ENCODE data around the gene NR3C2.

The NR3C2 gene

GRCh38 chr4:148359769-148360168 is 82.4 kb downstream of the NR3C2 start:
- Histone ChIP-seq H3F3A (ENCODE audit: insufficient read depth, low read length) (no peaks in the 10 kb centered on the region), H3K4me1 (ENCODE audit: insufficient read depth, low read length, severe bottlenecking) (peaks cover 29% of the 10 kb centered on the region), H3K9ac (ENCODE audit: low read length) (no peak overlapping the region), H3K79me2 (ENCODE audit: insufficient read depth, low read length) (no peaks in the 10 kb centered on the region), H3K4me2 (ENCODE audit: low read length) (no peak overlapping the region), H3K27me3 (ENCODE audit: insufficient read depth, low read length) (no peaks in the 10 kb centered on the region), H3K9me3 (ENCODE audit: low read length) (no peaks in the 10 kb centered on the region), H3K36me3 (ENCODE audit: insufficient read depth, low read length) (no peaks in the 10 kb centered on the region), H3K4me3 (ENCODE audit: low read depth, low read length, poor library complexity, severe bottlenecking) (no peak overlapping the region), H2AFZ (ENCODE audit: low read length) (no peak overlapping the region), H3K27ac (ENCODE audit: low read depth, low read length, poor library complexity, severe bottlenecking) (no peak overlapping the region), H3K9me2 (ENCODE audit: low read depth, low read length) (no peaks in the 10 kb centered on the region), H4K20me1 (ENCODE audit: insufficient read depth, low read length) (no peaks in the 10 kb centered on the region)
- TF ChIP-seq EZH2 (IDR thresholded peaks at IDR 0.05; ENCODE audit: borderline replicate concordance, low read length) (no peak), CTCF (IDR thresholded peaks at IDR 0.05; ENCODE audit: low read length) (no peak)

GRCh38 chr4:148355442-148356123 is 86.6 kb downstream of the NR3C2 start:
- Histone ChIP-seq H3K9me2 (ENCODE audit: low read depth, low read length) (no peaks in the 10 kb centered on the region), H3K4me2 (ENCODE audit: low read length) (peak overlapping the region; percentile 43; the same call in 1 of the 2 replicates), H3K27ac (ENCODE audit: low read depth, low read length, poor library complexity, severe bottlenecking) (peak overlapping the region; percentile 28), H3K4me3 (ENCODE audit: low read depth, low read length, poor library complexity, severe bottlenecking) (peak overlapping the region; percentile 26), H3K27me3 (ENCODE audit: insufficient read depth, low read length) (no peaks in the 10 kb centered on the region), H3K9ac (ENCODE audit: low read length) (no peak overlapping the region), H4K20me1 (ENCODE audit: insufficient read depth, low read length) (no peaks in the 10 kb centered on the region), H3F3A (ENCODE audit: insufficient read depth, low read length) (no peaks in the 10 kb centered on the region), H3K79me2 (ENCODE audit: insufficient read depth, low read length) (no peaks in the 10 kb centered on the region), H3K9me3 (ENCODE audit: low read length) (no peaks in the 10 kb centered on the region), H3K4me1 (ENCODE audit: insufficient read depth, low read length, severe bottlenecking) (peaks cover 26% of the 10 kb centered on the region), H2AFZ (ENCODE audit: low read length) (no peak overlapping the region), H3K36me3 (ENCODE audit: insufficient read depth, low read length) (no peaks in the 10 kb centered on the region)
- no peak for TF ChIP-seq CTCF (IDR thresholded peaks at IDR 0.05; ENCODE audit: low read length)
- TF ChIP-seq EZH2 (IDR thresholded peaks at IDR 0.05; ENCODE audit: borderline replicate concordance, low read length): no peak

- no peaks in the 10 kb centered on the region for H3K9me3 ChIP-seq (ENCODE audit: low read length)
- H2AFZ ChIP-seq (ENCODE audit: low read length): no peak overlapping the region
- H3K4me3 ChIP-seq (ENCODE audit: low read depth, low read length, poor library complexity, severe bottlenecking): no peak overlapping the region
- H3K4me2 ChIP-seq (ENCODE audit: low read length): no peak overlapping the region
- H3K27me3 ChIP-seq (ENCODE audit: insufficient read depth, low read length): no peaks in the 10 kb centered on the region
- no peaks in the 10 kb centered on the region for H3F3A ChIP-seq (ENCODE audit: insufficient read depth, low read length)
- H3K9ac ChIP-seq (ENCODE audit: low read length): no peak overlapping the region
- no peaks in the 10 kb centered on the region for H4K20me1 ChIP-seq (ENCODE audit: insufficient read depth, low read length)
- no peaks in the 10 kb centered on the region for H3K9me2 ChIP-seq (ENCODE audit: low read depth, low read length)
- H3K79me2 ChIP-seq (ENCODE audit: insufficient read depth, low read length): no peaks in the 10 kb centered on the region
- TF ChIP-seq CTCF (IDR thresholded peaks at IDR 0.05; ENCODE audit: low read length): no peak
- no peak for TF ChIP-seq EZH2 (IDR thresholded peaks at IDR 0.05; ENCODE audit: borderline replicate concordance, low read length)
- H3K4me1 ChIP-seq (ENCODE audit: insufficient read depth, low read length, severe bottlenecking): peaks cover 25% of the 10 kb centered on the region
- H3K36me3 ChIP-seq (ENCODE audit: insufficient read depth, low read length): no peaks in the 10 kb centered on the region
- no peak overlapping the region for H3K27ac ChIP-seq (ENCODE audit: low read depth, low read length, poor library complexity, severe bottlenecking)
These were observed 88.0 kb downstream of the NR3C2 start for GRCh38 chr4:148354186-148354585.

Measured in OCI-LY1 (cell line).